Type B pancreatic cell (in vitro differentiated cells): Measurements from ENCODE around the gene HMCES. TPM values are rescaled to one million over a fixed set of nuclear protein-coding genes. Genes with fewer than 3 reads are reported as not detected.
A peak's percentile ranks its signal among the peaks of the same experiment; 100 is the strongest.

Experiments used
- DNase-seq: peaks from one replicate; pipeline ENCODE4 v3.0.0; 2021; ENCODE audit warnings: mixed read lengths; ENCODE audit not compliant: unreplicated experiment; ENCODE audit errors: extremely low spot score
- H3K27ac Mint-ChIP-seq: 2 replicates; pipeline ENCODE4 v1.8.0; 2021; ENCODE audit warnings: mild to moderate bottlenecking, mixed read lengths
- H3K27me3 Mint-ChIP-seq: 2 replicates; pipeline ENCODE4 v1.8.0; 2021; ENCODE audit warnings: mixed read lengths
- H3K36me3 Mint-ChIP-seq: 2 replicates; pipeline ENCODE4 v1.8.0; 2021; ENCODE audit warnings: mixed read lengths
- H3K4me1 Mint-ChIP-seq: one replicate; pipeline ENCODE4 v1.8.0; 2021; ENCODE audit warnings: mixed read lengths; ENCODE audit not compliant: unreplicated experiment
- H3K4me3 Mint-ChIP-seq: 2 replicates; pipeline ENCODE4 v1.8.0; 2021; ENCODE audit warnings: mild to moderate bottlenecking, mixed read lengths
- H3K9me3 Mint-ChIP-seq: 2 replicates; pipeline ENCODE4 v1.8.0; 2021; ENCODE audit warnings: mixed read lengths
- CTCF ChIP-seq: fragments of 200-600 bp; sonication (generic); conservative IDR thresholded peaks from 2 replicates; pipeline ENCODE4 v1.5.0; 2021; ENCODE audit warnings: antibody characterized with exemption, mild to moderate bottlenecking
- total RNA-seq: library from RNA; stranded (reverse); gene quantifications from 2 replicates; pipeline ENCODE4 v1.2.1, GENCODE V29; 2021; ENCODE audit warnings: low replicate concordance

Gene HMCES
- total RNA-seq, 1 donor from 2014 or later: 34.9 TPM

GRCh38 chr3:129344540-129345220, 66.0 kb downstream of the HMCES start:
- DNase-seq: no peak
- H3K4me1 Mint-ChIP-seq: peaks cover 4% of the 10 kb centered on the region

GRCh38 chr3:129345281-129345680, 66.6 kb downstream of the HMCES start:
- Mint-ChIP-seq H3K4me3 (no peak overlapping the region), H3K36me3 (no peaks in the 10 kb centered on the region), H3K27ac (no peak overlapping the region), H3K4me1 (peaks cover 4% of the 10 kb centered on the region), H3K9me3 (no peaks in the 10 kb centered on the region), H3K27me3 (peaks cover 22% of the 10 kb centered on the region)
- no peak for DNase-seq
- no peak for TF ChIP-seq CTCF

More at GRCh38 chr3:129344540-129345220, 66.0 kb downstream of the HMCES start:
- H3K9me3 Mint-ChIP-seq: no peaks in the 10 kb centered on the region
- TF ChIP-seq CTCF: no peak
- no peak overlapping the region for H3K4me3 Mint-ChIP-seq
- no peak overlapping the region for H3K27ac Mint-ChIP-seq
- no peaks in the 10 kb centered on the region for H3K36me3 Mint-ChIP-seq
- H3K27me3 Mint-ChIP-seq: peaks cover 22% of the 10 kb centered on the region

- Mint-ChIP-seq H3K36me3 (no peaks in the 10 kb centered on the region), H3K4me3 (no peak overlapping the region), H3K9me3 (no peaks in the 10 kb centered on the region), H3K4me1 (peaks cover 4% of the 10 kb centered on the region), H3K27ac (no peak overlapping the region), H3K27me3 (peaks cover 22% of the 10 kb centered on the region)
- TF ChIP-seq CTCF: no peak
- DNase-seq: no peak
These were observed 67.3 kb downstream of the HMCES start for GRCh38 chr3:129345971-129346370.

- Mint-ChIP-seq H3K4me1 (peaks cover 4% of the 10 kb centered on the region), H3K36me3 (no peaks in the 10 kb centered on the region), H3K9me3 (no peaks in the 10 kb centered on the region), H3K27me3 (peaks cover 22% of the 10 kb centered on the region), H3K4me3 (peak overlapping the region; percentile 44), H3K27ac (no peak overlapping the region)
- no peak for DNase-seq
- no peak for TF ChIP-seq CTCF
These were observed 68.2 kb downstream of the HMCES start for GRCh38 chr3:129346695-129347457.

- Mint-ChIP-seq H3K9me3 (no peaks in the 10 kb centered on the region), H3K27me3 (peaks cover 20% of the 10 kb centered on the region), H3K36me3 (no peaks in the 10 kb centered on the region), H3K4me1 (peaks cover 4% of the 10 kb centered on the region), H3K4me3 (no peak overlapping the region), H3K27ac (no peak overlapping the region)
- DNase-seq: no peak
- no peak for TF ChIP-seq CTCF
These were observed 68.8 kb downstream of the HMCES start for GRCh38 chr3:129347458-129347845.
